ENCODE data around the gene FHDC1. TPM values are rescaled to one million over a fixed set of nuclear protein-coding genes. Genes with fewer than 3 reads are reported as not detected.

The FHDC1 gene
- total RNA-seq, 1 experiment from 2014 or later = 18.1 TPM

DNA sequence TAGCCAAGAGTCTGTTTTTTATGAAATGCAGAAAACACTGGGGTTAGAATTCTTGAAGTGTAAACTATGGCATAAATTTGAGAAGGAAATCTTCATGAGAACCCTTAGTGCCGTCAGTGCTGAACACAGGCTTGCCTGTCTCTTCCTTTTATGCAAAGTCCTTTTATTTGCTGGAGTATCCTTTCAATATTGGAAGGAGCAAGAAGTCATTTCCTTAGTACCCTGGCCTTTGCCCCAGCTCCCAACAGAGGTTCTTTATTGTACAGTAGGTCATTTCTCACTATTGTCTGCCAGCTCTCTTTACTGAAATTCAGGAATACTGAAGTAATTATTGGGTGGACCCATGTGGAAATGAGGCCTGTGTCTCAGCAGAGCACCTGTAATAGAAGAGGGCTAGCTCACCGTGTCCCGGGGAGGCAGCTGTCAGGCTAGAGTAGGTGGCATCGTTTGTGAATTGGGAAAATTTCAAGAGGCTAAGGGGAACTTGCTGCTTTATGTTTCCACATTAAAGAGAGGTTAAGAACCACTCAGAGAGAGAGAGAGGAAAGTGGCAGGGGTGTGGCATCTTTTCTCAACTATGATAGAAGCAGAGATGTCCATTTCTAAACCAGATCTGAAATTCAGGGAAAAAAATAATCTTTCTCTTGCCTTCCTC lies 8.7 kb downstream of the FHDC1 start (continued):
- TF ChIP-seq SOX15 (CRISPR knock-in tag; IDR thresholded peaks at IDR 0.05) = no peak
- TF ChIP-seq ZNF532 (CRISPR knock-in tag; IDR thresholded peaks at IDR 0.05; ENCODE audit: borderline replicate concordance) = no peak
- no peak for TF ChIP-seq JAZF1 (CRISPR knock-in tag; IDR thresholded peaks at IDR 0.05)
- no peak for TF ChIP-seq TEAD4 (CRISPR knock-in tag; IDR thresholded peaks at IDR 0.05)
- no peak for TF ChIP-seq ZNF512 (CRISPR knock-in tag; IDR thresholded peaks at IDR 0.05; ENCODE audit: borderline replicate concordance)
- no peak for TF ChIP-seq NR3C1 (CRISPR knock-in tag; conservative IDR thresholded peaks at IDR 0.05; ENCODE audit: low read depth)
- TF ChIP-seq FOXJ3 (CRISPR knock-in tag; IDR thresholded peaks at IDR 0.05; ENCODE audit: borderline replicate concordance) = no peak

DNA sequence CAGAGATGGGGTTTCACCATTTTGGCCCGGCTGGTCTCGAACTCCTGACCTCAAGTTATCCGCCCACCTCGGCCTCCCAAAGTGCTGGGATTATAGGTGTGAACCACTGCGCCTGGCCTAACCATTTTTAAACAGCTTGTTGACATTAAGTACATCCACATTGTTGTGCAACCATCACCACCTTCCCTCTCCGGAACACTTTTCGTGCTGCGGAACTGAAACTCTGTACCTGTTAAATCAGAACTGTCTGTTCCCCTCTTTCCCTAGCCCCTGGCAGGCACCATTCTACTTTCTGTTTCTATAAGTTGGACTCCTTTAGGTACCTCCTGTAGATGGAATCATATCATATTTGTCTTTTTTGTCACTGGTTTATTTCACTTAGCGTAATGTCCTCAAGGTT lies 9.5 kb downstream of the FHDC1 start:
- DNase-seq (ENCODE audit: low spot score) (no peak), ATAC-seq (no peak)
- Mint-ChIP-seq H3K36me3 (peaks cover 55% of the 10 kb centered on the region), H3K4me1 (peaks cover 48% of the 10 kb centered on the region), H3K27ac (no peak overlapping the region; the same call in 1 of the 2 replicates), H3K27me3 (ENCODE audit: low read depth) (no peaks in the 10 kb centered on the region), H3K4me3 (no peak overlapping the region), H3K9me3 (no peaks in the 10 kb centered on the region)
- ChIA-PET CTCF (no interaction called here), POLR2A (no interaction called here)
- no peak for TF ChIP-seq STAT6 (CRISPR knock-in tag; conservative IDR thresholded peaks at IDR 0.05; ENCODE audit: low read depth)
- TF ChIP-seq TEAD4 (CRISPR knock-in tag; IDR thresholded peaks at IDR 0.05) = no peak
- TF ChIP-seq NFYB (CRISPR knock-in tag; conservative IDR thresholded peaks at IDR 0.05; ENCODE audit: low read depth) = no peak
- no peak for TF ChIP-seq FOXK1 (CRISPR knock-in tag; IDR thresholded peaks at IDR 0.05)
- no peak for TF ChIP-seq ZNF423 (CRISPR knock-in tag; IDR thresholded peaks at IDR 0.05)
- TF ChIP-seq, protein P1, sequence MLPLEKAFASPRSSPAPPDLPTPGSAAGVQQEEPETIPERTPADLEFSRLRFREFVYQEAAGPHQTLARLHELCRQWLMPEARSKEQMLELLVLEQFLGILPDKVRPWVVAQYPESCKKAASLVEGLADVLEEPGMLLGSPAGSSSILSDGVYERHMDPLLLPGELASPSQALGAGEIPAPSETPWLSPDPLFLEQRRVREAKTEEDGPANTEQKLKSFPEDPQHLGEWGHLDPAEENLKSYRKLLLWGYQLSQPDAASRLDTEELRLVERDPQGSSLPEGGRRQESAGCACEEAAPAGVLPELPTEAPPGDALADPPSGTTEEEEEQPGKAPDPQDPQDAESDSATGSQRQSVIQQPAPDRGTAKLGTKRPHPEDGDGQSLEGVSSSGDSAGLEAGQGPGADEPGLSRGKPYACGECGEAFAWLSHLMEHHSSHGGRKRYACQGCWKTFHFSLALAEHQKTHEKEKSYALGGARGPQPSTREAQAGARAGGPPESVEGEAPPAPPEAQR (CRISPR knock-in tag; IDR thresholded peaks at IDR 0.05) = no peak
- TF ChIP-seq, protein P2, sequence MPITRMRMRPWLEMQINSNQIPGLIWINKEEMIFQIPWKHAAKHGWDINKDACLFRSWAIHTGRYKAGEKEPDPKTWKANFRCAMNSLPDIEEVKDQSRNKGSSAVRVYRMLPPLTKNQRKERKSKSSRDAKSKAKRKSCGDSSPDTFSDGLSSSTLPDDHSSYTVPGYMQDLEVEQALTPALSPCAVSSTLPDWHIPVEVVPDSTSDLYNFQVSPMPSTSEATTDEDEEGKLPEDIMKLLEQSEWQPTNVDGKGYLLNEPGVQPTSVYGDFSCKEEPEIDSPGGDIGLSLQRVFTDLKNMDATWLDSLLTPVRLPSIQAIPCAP (CRISPR knock-in tag; IDR thresholded peaks at IDR 0.05) = no peak
- TF ChIP-seq JAZF1 (CRISPR knock-in tag; IDR thresholded peaks at IDR 0.05) = no peak
- TF ChIP-seq, protein P3, sequence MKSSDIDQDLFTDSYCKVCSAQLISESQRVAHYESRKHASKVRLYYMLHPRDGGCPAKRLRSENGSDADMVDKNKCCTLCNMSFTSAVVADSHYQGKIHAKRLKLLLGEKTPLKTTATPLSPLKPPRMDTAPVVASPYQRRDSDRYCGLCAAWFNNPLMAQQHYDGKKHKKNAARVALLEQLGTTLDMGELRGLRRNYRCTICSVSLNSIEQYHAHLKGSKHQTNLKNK (CRISPR knock-in tag; IDR thresholded peaks at IDR 0.05) = no peak
- no peak for TF ChIP-seq ZNF121 (CRISPR knock-in tag; IDR thresholded peaks at IDR 0.05)
- no peak for TF ChIP-seq SMAD4 (CRISPR knock-in tag; IDR thresholded peaks at IDR 0.05)
- TF ChIP-seq, protein P4, sequence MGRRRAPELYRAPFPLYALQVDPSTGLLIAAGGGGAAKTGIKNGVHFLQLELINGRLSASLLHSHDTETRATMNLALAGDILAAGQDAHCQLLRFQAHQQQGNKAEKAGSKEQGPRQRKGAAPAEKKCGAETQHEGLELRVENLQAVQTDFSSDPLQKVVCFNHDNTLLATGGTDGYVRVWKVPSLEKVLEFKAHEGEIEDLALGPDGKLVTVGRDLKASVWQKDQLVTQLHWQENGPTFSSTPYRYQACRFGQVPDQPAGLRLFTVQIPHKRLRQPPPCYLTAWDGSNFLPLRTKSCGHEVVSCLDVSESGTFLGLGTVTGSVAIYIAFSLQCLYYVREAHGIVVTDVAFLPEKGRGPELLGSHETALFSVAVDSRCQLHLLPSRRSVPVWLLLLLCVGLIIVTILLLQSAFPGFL (CRISPR knock-in tag; IDR thresholded peaks at IDR 0.05; ENCODE audit: borderline replicate concordance) = no peak
- no peak for TF ChIP-seq NFATC4 (CRISPR knock-in tag; IDR thresholded peaks at IDR 0.05)
- TF ChIP-seq ZNF416 (CRISPR knock-in tag; IDR thresholded peaks at IDR 0.05) = no peak

Measured in WTC11 (cell line).